Endodermal cell (in vitro differentiated cells): ENCODE data around the gene HECW1. TPM values are rescaled to one million over a fixed set of nuclear protein-coding genes. Genes with fewer than 3 reads are reported as not detected.

Experiments used
- DNase-seq: peaks from one replicate; pipeline ENCODE4 v3.0.0-alpha.2; 2017
- H3K27ac ChIP-seq: 2 replicates; pipeline ENCODE4 v1.5.1; 2013; ENCODE audit warnings: mild to moderate bottlenecking, low read depth, low read length, moderate library complexity
- H3K27me3 ChIP-seq: 2 replicates; pipeline ENCODE4 v1.6.1; 2013; ENCODE audit warnings: mild to moderate bottlenecking, low read length, moderate library complexity; ENCODE audit not compliant: insufficient read depth, control insufficient read depth, poor library complexity, severe bottlenecking
- H3K36me3 ChIP-seq: 2 replicates; pipeline ENCODE4 v1.7.0; 2013; ENCODE audit warnings: mild to moderate bottlenecking, low read length, moderate library complexity; ENCODE audit not compliant: control insufficient read depth, insufficient read depth
- H3K4me1 ChIP-seq: one replicate; pipeline ENCODE4 v1.7.0; 2013; ENCODE audit warnings: low read length; ENCODE audit not compliant: control insufficient read depth, insufficient read depth
- H3K4me3 ChIP-seq: 2 replicates; pipeline ENCODE4 v1.5.1; 2013; ENCODE audit warnings: mild to moderate bottlenecking, low read length, moderate library complexity
- H3K9ac ChIP-seq: 2 replicates; pipeline ENCODE4 v1.6.1; 2013; ENCODE audit warnings: mild to moderate bottlenecking, low read length, moderate library complexity; ENCODE audit not compliant: poor library complexity, severe bottlenecking; ENCODE audit errors: extremely low read depth
- H3K9me3 ChIP-seq: 2 replicates; pipeline ENCODE4 v1.6.1; 2013; ENCODE audit warnings: mild to moderate bottlenecking, low read length, moderate library complexity; ENCODE audit not compliant: control insufficient read depth
- H3K27ac Mint-ChIP-seq: 2 replicates; pipeline ENCODE4 v1.8.0; 2020; ENCODE audit warnings: mixed read lengths
- H3K27me3 Mint-ChIP-seq: 2 replicates; pipeline ENCODE4 v1.8.0; 2021; ENCODE audit warnings: mild to moderate bottlenecking, mixed read lengths; ENCODE audit not compliant: insufficient read depth
- H3K36me3 Mint-ChIP-seq: 2 replicates; pipeline ENCODE4 v1.8.0; 2020; ENCODE audit warnings: low read depth, mixed read lengths
- H3K4me1 Mint-ChIP-seq: 2 replicates; pipeline ENCODE4 v1.8.0; 2020; ENCODE audit warnings: mixed read lengths
- H3K4me3 Mint-ChIP-seq: 2 replicates; pipeline ENCODE4 v1.8.0; 2020; ENCODE audit warnings: mild to moderate bottlenecking, moderate library complexity, mixed read lengths
- H3K9me3 Mint-ChIP-seq: 2 replicates; pipeline ENCODE4 v1.8.0; 2020; ENCODE audit warnings: mild to moderate bottlenecking, mixed read lengths
- WGBS, 2 experiments: methylation state at CpG; one replicate each; pipeline versions ENCODE4 v1.1.5 to v1.1.7; 2013; ENCODE audit warnings: missing lambda C conversion rate in 2 of 2, mixed read lengths in 1 of 2; ENCODE audit not compliant: insufficient coverage in 1 of 2, insufficient read length in 1 of 2; 5-methylcytosine and 5-hydroxymethylcytosine counted together
- total RNA-seq, 2 donors: library from RNA; stranded (reverse); fragmentation: NEBNext Ultra II Directional in 1 of 2; extraction: Animal tissue kit (Norgen Biotek cat#: 25700) in 1 of 2; gene quantifications; 2 replicates in 1 of 2; 3 replicates in 1 of 2; pipeline ENCODE4 v1.2.1, GENCODE V29; 2021
- TF ChIP-seq, protein P1 (sequence below): fragments of 200-600 bp; sonication (generic); conservative IDR thresholded peaks from 2 replicates; pipeline ENCODE4 v1.5.0; 2021; ENCODE audit warnings: antibody characterized with exemption, mild to moderate bottlenecking

HECW1 gene
- total RNA-seq, 2 donors from 2014 or later, result 4.6 to 12.0 TPM

GRCh38 chr7:43092819-43093218 is 19.6 kb upstream of the HECW1 start:
- Mint-ChIP-seq H3K27ac (no peak overlapping the region), H3K9me3 (no peaks in the 10 kb centered on the region), H3K4me3 (no peak overlapping the region), H3K36me3 (no peaks in the 10 kb centered on the region), H3K4me1 (no peaks in the 10 kb centered on the region), H3K27me3 (no peaks in the 10 kb centered on the region)
- Histone ChIP-seq H3K9me3 (no peaks in the 10 kb centered on the region), H3K4me3 (no peak overlapping the region), H3K36me3 (no peaks in the 10 kb centered on the region), H3K9ac (no peak overlapping the region), H3K27me3 (no peaks in the 10 kb centered on the region), H3K27ac (no peak overlapping the region), H3K4me1 (no peaks in the 10 kb centered on the region)
- DNase-seq, result no peak
- TF ChIP-seq, protein P1, sequence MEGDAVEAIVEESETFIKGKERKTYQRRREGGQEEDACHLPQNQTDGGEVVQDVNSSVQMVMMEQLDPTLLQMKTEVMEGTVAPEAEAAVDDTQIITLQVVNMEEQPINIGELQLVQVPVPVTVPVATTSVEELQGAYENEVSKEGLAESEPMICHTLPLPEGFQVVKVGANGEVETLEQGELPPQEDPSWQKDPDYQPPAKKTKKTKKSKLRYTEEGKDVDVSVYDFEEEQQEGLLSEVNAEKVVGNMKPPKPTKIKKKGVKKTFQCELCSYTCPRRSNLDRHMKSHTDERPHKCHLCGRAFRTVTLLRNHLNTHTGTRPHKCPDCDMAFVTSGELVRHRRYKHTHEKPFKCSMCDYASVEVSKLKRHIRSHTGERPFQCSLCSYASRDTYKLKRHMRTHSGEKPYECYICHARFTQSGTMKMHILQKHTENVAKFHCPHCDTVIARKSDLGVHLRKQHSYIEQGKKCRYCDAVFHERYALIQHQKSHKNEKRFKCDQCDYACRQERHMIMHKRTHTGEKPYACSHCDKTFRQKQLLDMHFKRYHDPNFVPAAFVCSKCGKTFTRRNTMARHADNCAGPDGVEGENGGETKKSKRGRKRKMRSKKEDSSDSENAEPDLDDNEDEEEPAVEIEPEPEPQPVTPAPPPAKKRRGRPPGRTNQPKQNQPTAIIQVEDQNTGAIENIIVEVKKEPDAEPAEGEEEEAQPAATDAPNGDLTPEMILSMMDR, result no peak
- 100% methylated on average over 1 of the region's 1 CpG; no CpG with 5 or more reads in 1 of the 2 experiments for WGBS, 2 experiments

- H3K27me3 Mint-ChIP-seq, result no peaks in the 10 kb centered on the region
- peaks cover 6% of the 10 kb centered on the region for H3K4me1 ChIP-seq
- H3K27ac Mint-ChIP-seq, result no peak overlapping the region
- WGBS, 2 experiments, result 87 to 88% methylated on average over 2 to 4 of the region's 4 CpGs
- DNase-seq, result no peak
- H3K36me3 Mint-ChIP-seq, result no peaks in the 10 kb centered on the region
- H3K9ac ChIP-seq, result no peak overlapping the region
- H3K4me3 Mint-ChIP-seq, result no peak overlapping the region
- no peaks in the 10 kb centered on the region for H3K9me3 ChIP-seq
- TF ChIP-seq, protein P1, result no peak
- no peaks in the 10 kb centered on the region for H3K36me3 ChIP-seq
- peaks cover 3% of the 10 kb centered on the region for H3K4me1 Mint-ChIP-seq
- no peaks in the 10 kb centered on the region for H3K9me3 Mint-ChIP-seq
- no peaks in the 10 kb centered on the region for H3K27me3 ChIP-seq
- H3K27ac ChIP-seq, result no peak overlapping the region
- H3K4me3 ChIP-seq, result no peak overlapping the region
These were observed 15.6 kb upstream of the HECW1 start for GRCh38 chr7:43096875-43097274.

DNA sequence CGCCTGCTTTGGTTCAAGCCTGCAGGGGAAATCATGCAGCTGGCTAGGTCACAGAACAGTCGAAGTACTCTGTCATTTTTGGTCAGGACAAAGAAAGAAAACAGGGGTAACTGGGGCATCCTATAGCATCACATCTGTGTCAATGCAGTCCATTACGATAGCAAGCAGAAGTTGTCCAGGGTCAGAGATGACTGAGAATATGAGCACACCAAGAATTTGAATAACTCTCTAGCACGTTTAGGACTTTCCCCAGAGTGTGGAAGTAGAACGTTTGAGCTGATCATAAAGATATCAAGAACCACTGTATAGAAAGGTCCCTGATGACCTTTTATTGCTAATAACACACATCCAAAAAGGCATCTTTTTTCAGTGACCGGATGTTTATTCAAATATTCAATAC is 12.7 kb upstream of the HECW1 start:
- 92 to 96% methylated on average over 4 to 6 of the region's 6 CpGs for WGBS, 2 experiments
- no peaks in the 10 kb centered on the region for H3K27me3 Mint-ChIP-seq
- Histone ChIP-seq H3K4me3 (no peak overlapping the region), H3K9me3 (no peaks in the 10 kb centered on the region), H3K4me1 (peaks cover 6% of the 10 kb centered on the region), H3K36me3 (no peaks in the 10 kb centered on the region), H3K9ac (no peak overlapping the region), H3K27ac (no peak overlapping the region), H3K27me3 (no peaks in the 10 kb centered on the region)
- H3K27ac Mint-ChIP-seq, result no peak overlapping the region
- TF ChIP-seq, protein P1, result no peak
- no peaks in the 10 kb centered on the region for H3K36me3 Mint-ChIP-seq
- no peaks in the 10 kb centered on the region for H3K9me3 Mint-ChIP-seq
- DNase-seq, result no peak
- no peak overlapping the region for H3K4me3 Mint-ChIP-seq
- peaks cover 3% of the 10 kb centered on the region for H3K4me1 Mint-ChIP-seq
